K562 (cell line): Measurements from ENCODE around the gene SOS2. TPM values are rescaled to one million over a fixed set of nuclear protein-coding genes. Genes with fewer than 3 reads are reported as not detected.
A peak's percentile ranks its signal among the peaks of the same experiment; 100 is the strongest.

Experiments used
- AFF1 ChIP-seq, 2 experiments: fragments of 450-650 bp; IDR thresholded peaks; 2 replicates each; pipeline ENCODE4 v1.6.1; 2018; ENCODE audit warnings: mild to moderate bottlenecking in 2 of 2, low read depth in 1 of 2; ENCODE audit not compliant: partially characterized antibody in 2 of 2
- CREB3L1 ChIP-seq: fragments of 450-650 bp; IDR thresholded peaks from 2 replicates; pipeline ENCODE4 v1.6.1; 2014; ENCODE audit warnings: low read depth, mild to moderate bottlenecking, moderate library complexity, borderline replicate concordance
- DNMT1 ChIP-seq: fragments of 450-650 bp; IDR thresholded peaks from 2 replicates; pipeline ENCODE4 v1.6.1; 2016; ENCODE audit warnings: antibody characterized with exemption, mild to moderate bottlenecking
- EP400 ChIP-seq: fragments of 450-650 bp; IDR thresholded peaks from 2 replicates; pipeline ENCODE4 v1.6.1; 2017; ENCODE audit warnings: antibody characterized with exemption, mild to moderate bottlenecking, moderate library complexity
- MTA3 ChIP-seq: fragments of 450-650 bp; formaldehyde crosslinking; IDR thresholded peaks from 2 replicates; pipeline ENCODE4 v1.6.1; 2017; ENCODE audit warnings: mild to moderate bottlenecking, borderline replicate concordance
- NCOA4 ChIP-seq: fragments of 450-650 bp; IDR thresholded peaks from 2 replicates; pipeline ENCODE4 v1.6.1; 2018; ENCODE audit warnings: mild to moderate bottlenecking; ENCODE audit not compliant: partially characterized antibody
- NFIC ChIP-seq: fragments of 450-650 bp; IDR thresholded peaks from 2 replicates; pipeline ENCODE4 v1.6.1; 2017; ENCODE audit warnings: mild to moderate bottlenecking, inconsistent platforms
- NFYB ChIP-seq: IDR thresholded peaks from 2 replicates; pipeline ENCODE4 v1.6.1; 2011; ENCODE audit warnings: mild to moderate bottlenecking, moderate library complexity; ENCODE audit not compliant: insufficient read length; ENCODE audit errors: extremely low read depth
- PCBP2 ChIP-seq: fragments of 200-400 bp; formaldehyde crosslinking; IDR thresholded peaks from 2 replicates; pipeline ENCODE4 v1.6.1; 2018; ENCODE audit warnings: low read length, low read depth, mild to moderate bottlenecking, moderate library complexity; ENCODE audit not compliant: poor library complexity, severe bottlenecking
- POLR2G ChIP-seq: fragments of 200-400 bp; formaldehyde crosslinking; IDR thresholded peaks from 2 replicates; pipeline ENCODE4 v1.6.1; 2017; ENCODE audit warnings: low read depth, mild to moderate bottlenecking, antibody characterized with exemption, low read length, moderate library complexity
- POLR3G ChIP-seq: IDR thresholded peaks from 2 replicates; pipeline ENCODE4 v1.6.1; 2011; ENCODE audit not compliant: insufficient read length, insufficient replicate concordance; ENCODE audit errors: extremely low read depth
- PRMT5 ChIP-seq: sonication (generic); formaldehyde crosslinking; IDR thresholded peaks from 2 replicates; pipeline ENCODE4 v1.5.0; 2020; ENCODE audit warnings: missing genetic modification reagents
- RAD51 ChIP-seq: fragments of 450-650 bp; IDR thresholded peaks from 2 replicates; pipeline ENCODE4 v1.7.1; 2016; ENCODE audit warnings: low read depth, mild to moderate bottlenecking, borderline replicate concordance
- RB1 ChIP-seq: fragments of 450-650 bp; IDR thresholded peaks from 2 replicates; pipeline ENCODE4 v1.6.1; 2017; ENCODE audit warnings: low read depth, mild to moderate bottlenecking
- RBFOX2 ChIP-seq: fragments of 200-400 bp; formaldehyde crosslinking; IDR thresholded peaks from 2 replicates; pipeline ENCODE4 v1.6.1; 2017; ENCODE audit warnings: low read depth, mild to moderate bottlenecking, low read length, moderate library complexity
- YBX1 ChIP-seq: fragments of 450-650 bp; IDR thresholded peaks from 2 replicates; pipeline ENCODE4 v1.7.1; 2016; ENCODE audit warnings: mild to moderate bottlenecking
- ZBTB33 ChIP-seq: sonication (generic); formaldehyde crosslinking; IDR thresholded peaks from 2 replicates; pipeline ENCODE4 v1.8.1; 2023; ENCODE audit warnings: mild to moderate bottlenecking, missing genetic modification reagents
- ZNF347 ChIP-seq: fragments of 450-650 bp; formaldehyde crosslinking; IDR thresholded peaks from 2 replicates; pipeline ENCODE4 v1.4.0; 2020; ENCODE audit warnings: low read depth, mild to moderate bottlenecking, moderate library complexity
- ZNF589 ChIP-seq: fragments of 200-800 bp; sonication (Bioruptor generic); IDR thresholded peaks from 2 replicates; pipeline ENCODE4 v1.6.1; 2016; ENCODE audit warnings: low read depth, missing genetic modification characterization, missing compliant biosample characterization
- polyA plus RNA-seq, 8 experiments: library from polyadenylated mRNA; depleted of rRNA in 4 of 8; stranded (reverse) in 5 of 8; unstranded in 3 of 8; fragments of >200 nt; fragmentation: Nextera tagmentation in 2 of 8; fragmentation: Illumina TruSeq in 1 of 8; extraction: Ambion mirVana in 2 of 8; extraction: Trizol in 1 of 8; gene quantifications; 2 replicates each; pipeline versions ENCODE4 v1.2.1 to v1.2.3, GENCODE V29; 2011 to 2014; ENCODE audit warnings: inconsistent platforms in 1 of 8, missing spikeins in 1 of 8
- total RNA-seq, 7 experiments: library from RNA; depleted of rRNA in 6 of 7; stranded (reverse); fragments of >200 nt in 6 of 7; fragmentation: Illumina TruSeq in 2 of 7; extraction: Trizol in 2 of 7; gene quantifications; 2 replicates each; pipeline versions ENCODE4 v1.2.1 to v1.2.3, GENCODE V29; 2011 to 2021; ENCODE audit warnings: low replicate concordance in 1 of 7
- TF ChIP-seq, protein P1 (sequence below): fragments of 250-450 bp; sonication (Bioruptor Pico); IDR thresholded peaks from 2 replicates; pipeline ENCODE4 v1.5.0; 2021

The SOS2 gene
- total and polyA plus RNA-seq, 9 of the 15 experiments (the other 6 are each of a cell fraction or from before 2014, with no cell fraction given), result 2.2 to 13.1 (median 10.5) TPM

DNA sequence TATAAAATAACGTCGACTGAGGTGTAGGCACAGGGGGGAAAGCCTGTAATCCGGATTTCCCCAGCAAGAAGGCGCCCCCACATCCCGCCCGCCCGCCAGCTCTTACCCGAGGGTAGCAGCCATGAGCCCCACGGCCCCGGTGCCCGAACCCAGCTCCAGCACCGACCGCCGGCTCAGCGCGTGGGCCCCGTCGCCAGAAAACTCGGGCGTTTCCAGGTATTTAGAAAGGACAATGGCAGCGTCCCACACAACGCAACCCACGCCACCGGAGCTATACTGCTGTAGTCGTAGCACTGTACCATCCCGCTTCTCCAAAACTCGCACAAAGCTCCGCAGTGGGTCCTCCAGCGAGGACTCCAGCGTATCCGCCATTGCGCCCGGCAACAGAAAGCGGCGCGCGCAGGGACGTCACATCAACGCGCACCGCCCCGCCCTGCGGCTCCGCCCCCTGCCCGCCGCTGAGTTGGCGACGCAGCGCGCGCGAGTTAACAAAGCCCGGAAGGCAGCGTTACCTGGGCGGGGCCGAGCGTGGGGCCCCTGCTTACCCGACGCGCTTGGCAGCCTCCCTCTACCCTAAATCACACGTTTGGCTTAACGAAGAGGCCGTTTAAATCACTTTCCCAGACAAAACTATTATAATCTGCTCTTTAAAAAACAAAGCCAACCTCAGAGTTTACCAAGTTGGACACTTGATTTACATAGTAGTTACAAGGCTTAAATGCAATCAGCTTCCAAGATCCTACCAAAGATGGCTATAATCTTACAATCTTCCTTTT is 115.0 kb downstream of the SOS2 start, which contains the start of gene VCPKMT (continued):
- TF ChIP-seq MTA3 (peak; percentile 68; the same call in 1 of the 2 replicates), YBX1 (no peak), CREB3L1 (peak; percentile 91; the same call in 1 of the 2 replicates), ZBTB33 (CRISPR knock-in tag) (no peak), NCOA4 (no peak), ZNF589 (CRISPR knock-in tag) (no peak), NFIC (peak; percentile 15; the same call in 1 of the 2 replicates), PRMT5 (CRISPR knock-in tag) (no peak), POLR2G (peak; percentile 93), RAD51 (no peak), RBFOX2 (peak; percentile 96), DNMT1 (no peak), RB1 (peak; percentile 80), AFF1 (IDR thresholded peaks at IDR 0.05; ENCODE audit: low read depth in 1 of 2, partially characterized antibody in 2 of 2) (peak in 1 of 2 experiments; percentile 52), PCBP2 (no peak), ZNF347 (CRISPR knock-in tag) (no peak), EP400 (peak; percentile 87), NFYB (no peak), POLR3G (no peak)
- TF ChIP-seq, protein P1, sequence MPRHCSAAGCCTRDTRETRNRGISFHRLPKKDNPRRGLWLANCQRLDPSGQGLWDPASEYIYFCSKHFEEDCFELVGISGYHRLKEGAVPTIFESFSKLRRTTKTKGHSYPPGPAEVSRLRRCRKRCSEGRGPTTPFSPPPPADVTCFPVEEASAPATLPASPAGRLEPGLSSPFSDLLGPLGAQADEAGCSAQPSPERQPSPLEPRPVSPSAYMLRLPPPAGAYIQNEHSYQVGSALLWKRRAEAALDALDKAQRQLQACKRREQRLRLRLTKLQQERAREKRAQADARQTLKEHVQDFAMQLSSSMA (CRISPR knock-in tag), result no peak
